Measurements from ENCODE around the gene PDAP1. TPM values are rescaled to one million over a fixed set of nuclear protein-coding genes. Genes with fewer than 3 reads are reported as not detected.

PDAP1 gene
- total RNA-seq, 2 donors from 2014 or later = 98.6 to 103 TPM

- no peaks in the 10 kb centered on the region for H3K4me1 ChIP-seq (replicated peaks)
- peak; percentile 25 for TF ChIP-seq POLR2A (IDR thresholded peaks at IDR 0.05)
- TF ChIP-seq POLR2AphosphoS5 (IDR thresholded peaks at IDR 0.05) = peak; percentile 26
- TF ChIP-seq, protein P1, sequence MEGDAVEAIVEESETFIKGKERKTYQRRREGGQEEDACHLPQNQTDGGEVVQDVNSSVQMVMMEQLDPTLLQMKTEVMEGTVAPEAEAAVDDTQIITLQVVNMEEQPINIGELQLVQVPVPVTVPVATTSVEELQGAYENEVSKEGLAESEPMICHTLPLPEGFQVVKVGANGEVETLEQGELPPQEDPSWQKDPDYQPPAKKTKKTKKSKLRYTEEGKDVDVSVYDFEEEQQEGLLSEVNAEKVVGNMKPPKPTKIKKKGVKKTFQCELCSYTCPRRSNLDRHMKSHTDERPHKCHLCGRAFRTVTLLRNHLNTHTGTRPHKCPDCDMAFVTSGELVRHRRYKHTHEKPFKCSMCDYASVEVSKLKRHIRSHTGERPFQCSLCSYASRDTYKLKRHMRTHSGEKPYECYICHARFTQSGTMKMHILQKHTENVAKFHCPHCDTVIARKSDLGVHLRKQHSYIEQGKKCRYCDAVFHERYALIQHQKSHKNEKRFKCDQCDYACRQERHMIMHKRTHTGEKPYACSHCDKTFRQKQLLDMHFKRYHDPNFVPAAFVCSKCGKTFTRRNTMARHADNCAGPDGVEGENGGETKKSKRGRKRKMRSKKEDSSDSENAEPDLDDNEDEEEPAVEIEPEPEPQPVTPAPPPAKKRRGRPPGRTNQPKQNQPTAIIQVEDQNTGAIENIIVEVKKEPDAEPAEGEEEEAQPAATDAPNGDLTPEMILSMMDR (IDR thresholded peaks at IDR 0.05) = no peak
- H3K4me3 ChIP-seq = peak overlapping the region; percentile 76 to 78
- peak; percentile 47 for DNase-seq (ENCODE audit: low spot score)
- 7% methylated on average over 38 of the region's 58 CpGs for WGBS
- no peaks in the 10 kb centered on the region for H3K27me3 ChIP-seq (replicated peaks; ENCODE audit: insufficient read depth)
- peak overlapping the region; percentile 73 to 77 for H3K27ac ChIP-seq
- intact Hi-C loops (cut with DNase I) = no loop called here
- H3K36me3 ChIP-seq = no peaks in the 10 kb centered on the region
- H3K9me3 ChIP-seq = no peaks in the 10 kb centered on the region
These were observed 33.2 kb downstream of the PDAP1 start for GRCh38 chr7:99375070-99375807.

- intact Hi-C loops (cut with DNase I) = loop anchor here (5.0 kb wide), 1 partner anchor 33 kb away; the partner anchor contains the start of genes BUD31 and PDAP1
- TF ChIP-seq, protein P1 (IDR thresholded peaks at IDR 0.05) = no peak
- TF ChIP-seq POLR2A (IDR thresholded peaks at IDR 0.05) (peak; percentile 61), POLR2AphosphoS5 (IDR thresholded peaks at IDR 0.05) (no peak)
- Histone ChIP-seq H3K27me3 (replicated peaks; ENCODE audit: insufficient read depth) (no peaks in the 10 kb centered on the region), H3K36me3 (no peaks in the 10 kb centered on the region), H3K4me3 (peak within 1 kb of the TSS; percentile 76 to 78), H3K27ac (peak within 1 kb of the TSS; percentile 73 to 77), H3K9me3 (no peaks in the 10 kb centered on the region), H3K4me1 (replicated peaks) (no peaks in the 10 kb centered on the region)
- WGBS = 2% methylated on average over 67 of the region's 95 CpGs
- DNase-seq (ENCODE audit: low spot score) = peak; percentile 49
These were observed 34.0 kb downstream of the PDAP1 start, which contains the start of gene ARPC1B for GRCh38 chr7:99374111-99375064. Gene ARPC1B (plus strand): TSS chr7:99374730. CDS start chr7:99385715, 10,985 bp downstream.

DNA sequence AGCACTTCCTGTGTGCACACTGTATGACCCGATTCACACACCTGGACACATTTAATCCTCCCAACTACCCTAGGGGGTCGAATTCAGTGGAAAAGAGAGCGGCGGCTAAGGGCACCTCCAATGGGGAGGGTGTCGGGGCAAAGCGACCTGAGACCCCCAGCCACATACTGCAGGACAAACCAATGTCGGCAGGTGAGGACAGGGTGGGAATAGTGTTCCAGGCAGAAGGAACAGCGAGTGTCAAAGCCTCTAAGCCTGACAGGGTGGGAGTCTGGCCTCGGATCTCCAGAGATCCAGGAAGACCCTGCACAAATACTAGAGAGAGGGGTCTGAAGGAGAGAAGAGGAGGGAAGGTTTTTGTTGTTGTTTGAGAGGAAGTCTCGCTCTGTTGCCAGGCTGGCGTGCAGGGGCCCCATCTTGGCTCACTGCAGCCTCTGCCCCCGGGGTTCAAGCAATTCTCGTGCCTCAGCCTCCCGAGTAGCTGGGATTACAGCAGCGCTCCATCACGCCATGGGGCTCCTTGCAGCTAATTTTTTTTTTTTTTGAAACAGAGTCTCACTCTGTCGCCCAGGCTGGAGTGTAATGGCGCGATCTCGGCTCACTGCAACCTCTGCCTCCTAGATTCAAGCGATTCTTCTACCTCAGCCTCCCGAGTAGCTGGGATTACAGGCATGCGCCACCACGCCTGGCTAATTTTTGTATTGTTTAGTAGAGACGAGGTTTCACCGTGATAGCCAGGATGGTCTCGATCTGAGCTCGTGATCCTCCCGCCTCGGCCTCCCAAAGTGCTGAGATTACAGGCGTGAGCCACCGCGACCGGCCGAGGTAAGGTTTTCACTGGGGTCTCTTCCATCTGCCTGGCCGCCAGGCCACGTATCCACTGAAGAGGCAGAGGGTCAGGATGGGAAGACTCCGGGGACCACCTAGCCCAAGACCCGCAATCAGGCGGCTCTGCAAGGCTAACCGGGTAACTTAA, 35.0 kb downstream of the PDAP1 start:
- DNase-seq (ENCODE audit: low spot score) = no peak
- 89% methylated on average over 41 of the region's 41 CpGs for WGBS
- Histone ChIP-seq H3K4me1 (replicated peaks) (no peaks in the 10 kb centered on the region), H3K36me3 (no peaks in the 10 kb centered on the region), H3K4me3 (peak overlapping the region; percentile 76 to 78), H3K27me3 (replicated peaks; ENCODE audit: insufficient read depth) (no peaks in the 10 kb centered on the region), H3K9me3 (no peaks in the 10 kb centered on the region), H3K27ac (peak overlapping the region; percentile 73 to 77)
- intact Hi-C loops (cut with DNase I) = loop anchor here (5.0 kb wide), 1 partner anchor 34 kb away; the partner anchor contains the start of genes BUD31 and PDAP1
- TF ChIP-seq, protein P1 (IDR thresholded peaks at IDR 0.05) = no peak
- TF ChIP-seq POLR2A (IDR thresholded peaks at IDR 0.05) (no peak), POLR2AphosphoS5 (IDR thresholded peaks at IDR 0.05) (no peak)

Measured in prostate gland (tissue), 2 donors.